H1 (cell line): ENCODE results near the gene FAM120A. TPM values are rescaled to one million over a fixed set of nuclear protein-coding genes. Genes with fewer than 3 reads are reported as not detected.

Experiments used
- ASH2L ChIP-seq: fragments of 200-600, 300-600 bp; sonication (generic); IDR thresholded peaks from one replicate; pipeline ENCODE4 v1.7.1; 2017; ENCODE audit warnings: low read length
- BCL11A ChIP-seq, 2 experiments: IDR thresholded peaks; one replicate each; pipeline ENCODE4 v1.6.1; 2011; ENCODE audit warnings: low read depth in 2 of 2, low read length in 2 of 2, mild to moderate bottlenecking in 2 of 2
- CHD1 ChIP-seq: IDR thresholded peaks from 2 replicates; pipeline ENCODE4 v1.6.1; 2012; ENCODE audit warnings: low read depth, low read length, improper control_type of control experiment
- CTBP2 ChIP-seq: IDR thresholded peaks from 2 replicates; pipeline ENCODE4 v1.7.0; 2011; ENCODE audit warnings: borderline replicate concordance, mild to moderate bottlenecking, moderate library complexity, mixed read lengths, low read length; ENCODE audit not compliant: insufficient read depth, insufficient read length
- GTF2F1 ChIP-seq: IDR thresholded peaks from 2 replicates; pipeline ENCODE4 v1.6.1; 2012; ENCODE audit warnings: low read depth, low read length, improper control_type of control experiment, borderline replicate concordance
- JUN ChIP-seq: IDR thresholded peaks from 2 replicates; pipeline ENCODE4 v1.6.1; 2011; ENCODE audit warnings: low read depth, mild to moderate bottlenecking, improper control_type of control experiment, low read length
- POLR2AphosphoS5 ChIP-seq: IDR thresholded peaks from 2 replicates; pipeline ENCODE4 v1.6.1; 2011; ENCODE audit warnings: low read depth, low read length
- RAD21 ChIP-seq, 2 experiments: IDR thresholded peaks in 1 of 2; conservative IDR thresholded peaks in 1 of 2; 2 replicates each; pipeline ENCODE4 v1.6.1; 2011; ENCODE audit warnings: low read depth in 2 of 2, low read length in 2 of 2, improper control_type of control experiment in 1 of 2, inconsistent platforms in 1 of 2, mild to moderate bottlenecking in 1 of 2, moderate library complexity in 1 of 2
- SAP30 ChIP-seq: fragments of 300-600 bp; sonication (generic); IDR thresholded peaks from 2 replicates; pipeline ENCODE4 v1.7.1; 2012; ENCODE audit warnings: low read length, moderate library complexity, mild to moderate bottlenecking, inconsistent platforms; ENCODE audit not compliant: insufficient read depth, insufficient replicate concordance
- SIX5 ChIP-seq: IDR thresholded peaks from 2 replicates; pipeline ENCODE4 v1.6.1; 2011; ENCODE audit warnings: mild to moderate bottlenecking, low read depth, low read length
- polyA plus RNA-seq, 7 experiments: library from polyadenylated mRNA; depleted of rRNA in 3 of 7; stranded (reverse) in 5 of 7; unstranded in 2 of 7; fragments of >200 nt in 5 of 7; fragments of 200-250 nt in 2 of 7; gene quantifications; 1 replicate in 5 of 7; 2 replicates in 1 of 7; 4 replicates in 1 of 7; pipeline versions ENCODE4 v1.2.1 to v1.2.3, GENCODE V29; 2011 to 2013; ENCODE audit warnings: missing spikeins in 2 of 7, mixed read lengths in 2 of 7
- total RNA-seq: library from RNA; stranded (reverse); fragmentation: NEBNext Ultra II Directional; extraction: Animal tissue kit (Norgen Biotek cat#: 25700); gene quantifications from 2 replicates; pipeline ENCODE4 v1.2.1, GENCODE V29; 2021
- TF ChIP-seq, protein P1 (sequence below): fragments of 300-600 bp; sonication (generic); IDR thresholded peaks from 2 replicates; pipeline ENCODE4 v1.7.1; 2012; ENCODE audit warnings: low read length, moderate library complexity, mild to moderate bottlenecking, inconsistent platforms; ENCODE audit not compliant: insufficient replicate concordance

Gene FAM120A
- total and polyA plus RNA-seq, 2 of the 8 experiments (the other 6 are each of a cell fraction or from before 2014, with no cell fraction given), result 24.9 to 54.7 TPM

DNA sequence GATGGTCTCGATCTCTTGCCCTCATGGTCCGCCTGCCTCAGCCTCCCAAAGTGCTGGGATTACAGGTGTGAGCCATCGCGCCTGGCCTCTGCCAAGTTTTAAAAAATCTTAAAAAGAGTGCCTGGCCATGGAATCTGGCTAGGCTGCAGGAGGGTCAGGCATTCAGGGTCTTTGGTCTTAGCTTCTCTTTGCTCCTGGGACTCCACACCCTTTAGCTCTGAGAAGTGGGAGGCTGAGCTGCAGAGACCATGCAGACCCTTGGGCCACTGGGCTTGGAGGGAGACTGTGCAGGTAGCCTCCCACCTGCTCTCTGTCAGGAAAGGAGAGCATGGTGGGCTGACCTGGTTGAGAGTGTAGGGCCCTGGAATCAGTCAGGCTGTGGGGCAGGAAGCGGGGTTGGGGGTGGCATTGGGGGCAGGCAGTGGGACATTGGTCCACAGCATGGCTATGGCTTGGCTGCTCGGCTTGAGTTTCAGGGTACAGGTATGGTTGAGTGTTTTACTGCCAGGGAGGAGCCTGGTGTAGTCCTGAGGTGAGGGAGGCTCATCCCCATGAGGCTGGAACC is 145.7 kb downstream of the FAM120A start (continued):
- TF ChIP-seq, protein P1, sequence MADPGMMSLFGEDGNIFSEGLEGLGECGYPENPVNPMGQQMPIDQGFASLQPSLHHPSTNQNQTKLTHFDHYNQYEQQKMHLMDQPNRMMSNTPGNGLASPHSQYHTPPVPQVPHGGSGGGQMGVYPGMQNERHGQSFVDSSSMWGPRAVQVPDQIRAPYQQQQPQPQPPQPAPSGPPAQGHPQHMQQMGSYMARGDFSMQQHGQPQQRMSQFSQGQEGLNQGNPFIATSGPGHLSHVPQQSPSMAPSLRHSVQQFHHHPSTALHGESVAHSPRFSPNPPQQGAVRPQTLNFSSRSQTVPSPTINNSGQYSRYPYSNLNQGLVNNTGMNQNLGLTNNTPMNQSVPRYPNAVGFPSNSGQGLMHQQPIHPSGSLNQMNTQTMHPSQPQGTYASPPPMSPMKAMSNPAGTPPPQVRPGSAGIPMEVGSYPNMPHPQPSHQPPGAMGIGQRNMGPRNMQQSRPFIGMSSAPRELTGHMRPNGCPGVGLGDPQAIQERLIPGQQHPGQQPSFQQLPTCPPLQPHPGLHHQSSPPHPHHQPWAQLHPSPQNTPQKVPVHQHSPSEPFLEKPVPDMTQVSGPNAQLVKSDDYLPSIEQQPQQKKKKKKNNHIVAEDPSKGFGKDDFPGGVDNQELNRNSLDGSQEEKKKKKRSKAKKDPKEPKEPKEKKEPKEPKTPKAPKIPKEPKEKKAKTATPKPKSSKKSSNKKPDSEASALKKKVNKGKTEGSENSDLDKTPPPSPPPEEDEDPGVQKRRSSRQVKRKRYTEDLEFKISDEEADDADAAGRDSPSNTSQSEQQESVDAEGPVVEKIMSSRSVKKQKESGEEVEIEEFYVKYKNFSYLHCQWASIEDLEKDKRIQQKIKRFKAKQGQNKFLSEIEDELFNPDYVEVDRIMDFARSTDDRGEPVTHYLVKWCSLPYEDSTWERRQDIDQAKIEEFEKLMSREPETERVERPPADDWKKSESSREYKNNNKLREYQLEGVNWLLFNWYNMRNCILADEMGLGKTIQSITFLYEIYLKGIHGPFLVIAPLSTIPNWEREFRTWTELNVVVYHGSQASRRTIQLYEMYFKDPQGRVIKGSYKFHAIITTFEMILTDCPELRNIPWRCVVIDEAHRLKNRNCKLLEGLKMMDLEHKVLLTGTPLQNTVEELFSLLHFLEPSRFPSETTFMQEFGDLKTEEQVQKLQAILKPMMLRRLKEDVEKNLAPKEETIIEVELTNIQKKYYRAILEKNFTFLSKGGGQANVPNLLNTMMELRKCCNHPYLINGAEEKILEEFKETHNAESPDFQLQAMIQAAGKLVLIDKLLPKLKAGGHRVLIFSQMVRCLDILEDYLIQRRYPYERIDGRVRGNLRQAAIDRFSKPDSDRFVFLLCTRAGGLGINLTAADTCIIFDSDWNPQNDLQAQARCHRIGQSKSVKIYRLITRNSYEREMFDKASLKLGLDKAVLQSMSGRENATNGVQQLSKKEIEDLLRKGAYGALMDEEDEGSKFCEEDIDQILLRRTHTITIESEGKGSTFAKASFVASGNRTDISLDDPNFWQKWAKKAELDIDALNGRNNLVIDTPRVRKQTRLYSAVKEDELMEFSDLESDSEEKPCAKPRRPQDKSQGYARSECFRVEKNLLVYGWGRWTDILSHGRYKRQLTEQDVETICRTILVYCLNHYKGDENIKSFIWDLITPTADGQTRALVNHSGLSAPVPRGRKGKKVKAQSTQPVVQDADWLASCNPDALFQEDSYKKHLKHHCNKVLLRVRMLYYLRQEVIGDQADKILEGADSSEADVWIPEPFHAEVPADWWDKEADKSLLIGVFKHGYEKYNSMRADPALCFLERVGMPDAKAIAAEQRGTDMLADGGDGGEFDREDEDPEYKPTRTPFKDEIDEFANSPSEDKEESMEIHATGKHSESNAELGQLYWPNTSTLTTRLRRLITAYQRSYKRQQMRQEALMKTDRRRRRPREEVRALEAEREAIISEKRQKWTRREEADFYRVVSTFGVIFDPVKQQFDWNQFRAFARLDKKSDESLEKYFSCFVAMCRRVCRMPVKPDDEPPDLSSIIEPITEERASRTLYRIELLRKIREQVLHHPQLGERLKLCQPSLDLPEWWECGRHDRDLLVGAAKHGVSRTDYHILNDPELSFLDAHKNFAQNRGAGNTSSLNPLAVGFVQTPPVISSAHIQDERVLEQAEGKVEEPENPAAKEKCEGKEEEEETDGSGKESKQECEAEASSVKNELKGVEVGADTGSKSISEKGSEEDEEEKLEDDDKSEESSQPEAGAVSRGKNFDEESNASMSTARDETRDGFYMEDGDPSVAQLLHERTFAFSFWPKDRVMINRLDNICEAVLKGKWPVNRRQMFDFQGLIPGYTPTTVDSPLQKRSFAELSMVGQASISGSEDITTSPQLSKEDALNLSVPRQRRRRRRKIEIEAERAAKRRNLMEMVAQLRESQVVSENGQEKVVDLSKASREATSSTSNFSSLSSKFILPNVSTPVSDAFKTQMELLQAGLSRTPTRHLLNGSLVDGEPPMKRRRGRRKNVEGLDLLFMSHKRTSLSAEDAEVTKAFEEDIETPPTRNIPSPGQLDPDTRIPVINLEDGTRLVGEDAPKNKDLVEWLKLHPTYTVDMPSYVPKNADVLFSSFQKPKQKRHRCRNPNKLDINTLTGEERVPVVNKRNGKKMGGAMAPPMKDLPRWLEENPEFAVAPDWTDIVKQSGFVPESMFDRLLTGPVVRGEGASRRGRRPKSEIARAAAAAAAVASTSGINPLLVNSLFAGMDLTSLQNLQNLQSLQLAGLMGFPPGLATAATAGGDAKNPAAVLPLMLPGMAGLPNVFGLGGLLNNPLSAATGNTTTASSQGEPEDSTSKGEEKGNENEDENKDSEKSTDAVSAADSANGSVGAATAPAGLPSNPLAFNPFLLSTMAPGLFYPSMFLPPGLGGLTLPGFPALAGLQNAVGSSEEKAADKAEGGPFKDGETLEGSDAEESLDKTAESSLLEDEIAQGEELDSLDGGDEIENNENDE, result no peak
- TF ChIP-seq CHD1 (no peak), CTBP2 (no peak), SAP30 (no peak), POLR2AphosphoS5 (no peak), BCL11A (IDR thresholded peaks at IDR 0.05; ENCODE audit: low read depth in 2 of 2, low read length in 2 of 2) (no peak), JUN (no peak), RAD21 (IDR thresholded peaks at IDR 0.05 in 1 of 2, conservative IDR thresholded peaks at IDR 0.05 in 1 of 2; ENCODE audit: low read depth in 2 of 2, low read length in 2 of 2) (no peak), GTF2F1 (no peak), ASH2L (no peak), SIX5 (no peak)
